Glomerular visceral epithelial cell (primary cell): ENCODE measurements around the gene DCLRE1A.
"Not testable (repeated sequence)": the region's sequence is repeated elsewhere in the genome, so short reads cannot be mapped to it uniquely, and the experiment has no call there.

Experiments
- DNase-seq: peaks from one replicate; pipeline ENCODE4 v3.0.0-alpha.2; 2016; ENCODE audit errors: extremely low spot score

Gene DCLRE1A

DNA sequence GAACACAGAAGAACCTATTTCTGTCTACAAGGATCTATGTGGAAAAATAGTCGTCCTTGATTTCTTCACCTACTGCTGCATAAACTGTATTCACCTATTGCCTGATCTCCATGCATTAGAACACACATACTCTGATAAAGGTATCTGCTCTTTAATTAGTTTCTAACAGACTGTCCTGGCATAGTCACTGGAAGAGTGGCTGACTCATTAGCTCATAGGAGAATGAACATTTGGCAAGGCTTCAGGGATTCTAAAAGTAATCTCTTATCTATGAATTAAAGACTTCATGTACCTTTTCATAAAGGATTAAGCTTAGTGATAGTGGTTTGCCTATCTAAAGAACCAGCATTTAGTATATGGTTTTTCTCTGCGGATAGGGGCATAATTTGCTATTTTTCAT is 4.7 kb upstream of the DCLRE1A start:
- DNase-seq = no peak

DNA sequence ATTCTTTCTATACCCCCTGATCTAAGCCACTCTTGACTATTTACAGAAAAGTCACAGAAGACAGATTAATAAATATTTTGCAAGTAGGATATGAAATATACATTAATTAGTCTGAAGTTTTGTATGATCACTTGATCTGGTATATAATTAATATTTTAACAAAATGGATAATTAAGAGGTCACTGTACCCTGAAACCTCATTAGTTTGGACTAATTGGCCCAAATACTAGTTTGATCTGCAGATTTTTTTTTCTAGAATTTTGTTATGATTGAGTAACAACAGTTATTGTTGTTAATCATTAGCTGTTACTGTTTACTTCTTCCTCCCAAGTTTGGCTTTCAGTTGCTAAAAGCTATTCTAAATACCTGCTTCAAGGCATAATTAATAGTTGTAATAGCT is 3.3 kb upstream of the DCLRE1A start:
- no peak for DNase-seq

DNA sequence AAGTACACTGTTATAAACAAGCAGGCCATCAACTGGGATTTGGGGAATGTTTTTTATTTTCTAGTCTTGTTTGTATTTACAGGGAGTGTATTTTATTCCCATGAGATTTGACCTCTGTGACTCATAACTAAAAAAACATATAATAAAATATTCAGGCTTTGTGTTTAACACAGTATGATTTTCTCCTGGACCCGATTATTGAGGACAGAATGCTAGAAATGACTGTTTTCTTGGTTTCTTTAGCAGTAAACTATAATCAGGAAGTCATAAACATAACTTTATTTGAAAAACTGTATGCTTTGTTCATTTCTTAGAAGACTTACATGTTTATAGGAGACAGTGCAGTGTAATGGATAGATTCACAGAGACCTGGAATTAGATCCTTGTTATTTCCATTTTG is 2.7 kb upstream of the DCLRE1A start:
- DNase-seq = no peak

DNA sequence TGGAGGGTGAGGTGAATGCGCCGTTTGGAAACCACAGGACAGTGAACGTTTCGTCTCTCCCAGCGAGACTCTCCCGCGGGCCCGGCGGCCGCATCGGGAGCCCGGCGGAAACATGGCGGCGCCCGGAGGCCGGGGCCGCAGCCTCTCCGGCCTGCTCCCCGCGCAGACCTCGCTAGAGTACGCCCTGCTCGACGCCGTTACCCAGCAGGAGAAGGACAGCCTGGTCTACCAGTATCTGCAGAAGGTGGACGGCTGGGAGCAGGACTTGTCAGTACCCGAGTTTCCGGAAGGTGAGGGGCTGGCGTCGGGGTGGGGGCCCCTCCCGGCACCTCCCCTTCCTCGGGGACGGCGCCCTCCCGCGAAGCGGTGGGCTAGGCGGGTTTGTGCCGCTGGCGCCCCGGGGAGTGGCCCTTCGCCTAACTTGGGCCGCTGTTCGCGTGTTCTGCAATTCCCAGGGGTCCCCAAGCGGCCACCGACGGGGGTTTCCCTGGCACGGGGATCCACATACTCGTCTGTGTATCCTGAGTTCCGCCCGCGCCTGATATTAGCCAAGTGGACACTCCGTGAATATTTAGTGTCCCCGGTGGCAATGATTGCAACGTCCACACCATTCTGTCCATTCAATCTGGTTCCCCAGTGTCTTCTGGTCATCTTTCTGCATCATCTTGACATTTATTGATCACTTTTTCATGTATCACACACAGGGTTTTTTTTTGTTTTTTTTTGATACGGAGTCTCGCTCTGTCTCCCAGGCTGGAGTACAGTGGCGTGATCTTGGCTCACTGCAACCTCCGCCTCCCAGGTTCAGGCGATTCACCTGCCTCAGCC is 1.1 kb upstream of the DCLRE1A start:
- DNase-seq = peak; percentile 50

DNA sequence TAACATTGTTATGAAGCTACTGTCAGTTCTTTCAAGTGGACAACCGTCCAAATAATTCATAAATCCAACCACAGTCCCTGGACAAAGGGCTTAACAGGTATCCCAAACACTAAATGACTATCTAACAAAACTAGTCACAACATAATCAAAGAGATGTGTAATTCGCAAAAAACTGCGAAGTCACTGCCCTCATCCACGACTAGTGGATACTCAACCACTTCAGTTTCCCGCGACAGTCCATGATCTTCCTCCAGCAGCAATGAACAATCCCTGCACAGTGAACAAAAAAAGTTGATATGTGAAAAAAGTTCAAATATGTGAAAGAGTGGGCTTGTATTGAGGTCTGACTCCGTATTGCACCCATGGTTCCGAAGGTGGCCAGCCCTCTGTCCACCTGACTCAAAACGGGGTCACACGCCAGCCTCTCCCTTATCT is 287 bp downstream of the DCLRE1A start:
- no peak for DNase-seq

DNA sequence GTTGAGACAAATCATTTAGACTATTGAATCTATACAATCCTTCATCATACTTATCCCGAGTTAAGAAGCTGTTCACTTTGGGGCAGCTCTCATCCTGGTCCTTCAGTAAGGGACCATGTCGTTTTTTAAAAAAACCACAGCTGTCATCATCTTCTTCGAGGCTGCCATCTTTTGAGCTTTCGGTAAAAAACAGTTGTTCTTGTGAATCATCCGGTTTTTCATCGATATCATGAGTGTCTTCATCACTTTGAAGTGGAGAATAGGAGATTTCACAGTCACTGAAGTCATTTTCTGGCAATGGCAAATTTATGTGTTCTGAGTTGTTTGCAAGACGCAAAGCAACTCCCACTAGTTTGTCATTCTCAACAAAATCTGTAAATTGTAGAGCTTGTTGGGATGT is 3.9 kb downstream of the DCLRE1A start:
- no peak for DNase-seq

DNA sequence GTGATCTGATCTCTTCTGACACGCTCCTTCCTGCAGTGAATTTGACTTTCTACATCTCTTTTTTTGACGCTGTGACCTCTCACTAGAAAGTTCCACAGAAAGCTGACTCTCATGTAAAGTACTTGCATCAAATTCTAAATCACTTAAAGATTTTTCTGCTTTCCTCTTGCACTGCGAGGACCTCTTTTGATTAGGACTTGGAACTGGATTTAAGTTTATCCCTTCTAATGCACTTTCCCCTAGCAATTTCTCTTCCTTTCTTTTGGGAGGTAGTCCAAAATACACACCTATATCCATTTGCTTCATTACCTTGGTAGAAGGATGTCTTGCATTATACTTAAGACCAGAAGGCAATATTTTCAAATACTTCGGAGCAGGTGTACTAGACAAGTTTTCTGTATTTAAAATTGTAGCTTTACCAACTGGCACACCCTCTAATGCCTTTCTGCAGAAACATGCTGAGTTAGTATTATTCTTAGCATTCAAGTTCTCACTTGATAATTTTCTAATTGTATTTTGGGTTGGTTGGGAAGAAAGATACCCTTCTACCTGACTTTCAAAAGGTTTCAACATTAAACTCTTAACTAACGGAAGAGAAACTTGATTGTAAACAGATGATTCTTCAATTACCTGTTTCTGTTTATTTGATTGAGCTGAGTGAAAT is 4.6 kb downstream of the DCLRE1A start:
- no peak for DNase-seq

DNA sequence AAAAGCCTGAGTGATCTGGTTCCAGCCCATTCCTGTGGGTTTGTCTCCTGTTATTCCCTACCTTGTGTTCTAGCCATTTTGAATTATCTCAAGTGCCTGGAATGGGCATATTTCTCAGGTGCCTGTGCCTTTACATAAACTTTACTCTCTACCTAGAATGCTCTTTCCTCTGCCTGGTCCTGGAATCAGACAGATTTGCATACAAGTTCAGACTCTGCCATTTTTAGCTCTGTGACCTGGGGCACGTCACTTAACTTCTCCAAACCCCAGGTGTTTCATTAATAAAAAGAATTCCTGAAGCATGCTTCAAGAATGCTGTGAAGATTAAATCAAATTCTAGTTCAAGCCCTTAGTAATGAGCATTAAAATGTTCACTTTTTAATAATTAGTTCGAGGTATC is 7.8 kb downstream of the DCLRE1A start:
- no peak for DNase-seq

DNA sequence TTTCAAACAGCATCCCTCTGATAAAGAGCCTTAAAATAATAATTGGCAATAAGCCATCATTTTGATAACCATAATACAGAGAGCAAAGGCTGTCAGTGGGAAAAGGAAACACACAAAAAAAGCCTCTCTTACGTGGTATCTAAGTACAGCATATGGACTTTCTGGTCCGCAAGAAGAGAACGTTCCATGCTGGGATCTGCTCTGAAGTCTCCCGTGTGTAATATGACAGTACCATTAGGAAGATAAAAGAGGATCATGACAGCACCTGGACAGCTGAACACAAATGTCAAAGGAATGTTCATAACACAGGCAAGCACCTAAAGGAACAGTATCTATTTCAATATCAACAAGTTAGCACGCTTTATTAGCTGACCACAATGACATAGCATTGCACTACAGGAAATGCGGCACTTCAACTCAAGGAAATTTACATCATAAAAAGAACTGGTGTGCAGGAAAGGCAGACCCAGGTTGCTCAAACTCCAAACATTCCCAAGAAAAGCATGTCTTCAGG is 9.9 kb downstream of the DCLRE1A start:
- DNase-seq = no peak

DNA sequence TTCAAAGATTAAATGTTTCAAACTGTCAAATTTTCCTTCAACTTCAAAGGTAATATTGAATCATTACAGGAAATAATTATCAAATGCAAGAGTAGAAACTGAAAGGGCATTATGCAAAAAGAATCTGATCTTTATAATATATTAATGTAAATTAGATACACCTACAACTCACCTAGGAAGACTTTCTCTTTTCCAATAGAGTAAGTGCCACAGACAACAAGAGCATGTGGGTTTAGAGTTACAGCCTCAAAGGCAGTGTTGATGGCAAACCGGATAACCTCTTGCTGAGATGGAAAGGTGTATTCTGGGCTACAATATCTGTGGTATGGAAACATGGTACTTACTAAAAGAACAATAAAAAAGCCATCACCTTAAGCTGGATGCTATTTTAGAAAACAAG is 11.7 kb downstream of the DCLRE1A start:
- no peak for DNase-seq

DNA sequence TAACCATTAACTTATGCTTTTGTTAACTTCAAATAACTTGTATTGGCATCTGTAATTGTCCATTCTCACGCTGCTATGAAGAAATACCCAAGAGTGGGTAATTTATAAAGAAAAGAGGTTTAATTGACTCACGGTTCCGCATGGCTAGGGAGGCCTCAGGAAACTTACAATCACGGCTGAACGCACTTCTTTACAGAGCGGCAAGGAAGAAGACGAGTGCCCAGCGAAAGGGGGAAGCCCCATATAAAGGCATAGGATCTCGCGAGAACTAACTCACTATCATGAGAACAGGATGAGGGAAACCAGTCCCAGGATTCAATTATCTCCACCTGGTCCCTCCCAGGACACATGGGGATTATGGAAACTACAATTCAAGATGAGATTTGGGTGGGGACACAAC is 25.3 kb downstream of the DCLRE1A start:
- not testable (repeated sequence) for DNase-seq

DNA sequence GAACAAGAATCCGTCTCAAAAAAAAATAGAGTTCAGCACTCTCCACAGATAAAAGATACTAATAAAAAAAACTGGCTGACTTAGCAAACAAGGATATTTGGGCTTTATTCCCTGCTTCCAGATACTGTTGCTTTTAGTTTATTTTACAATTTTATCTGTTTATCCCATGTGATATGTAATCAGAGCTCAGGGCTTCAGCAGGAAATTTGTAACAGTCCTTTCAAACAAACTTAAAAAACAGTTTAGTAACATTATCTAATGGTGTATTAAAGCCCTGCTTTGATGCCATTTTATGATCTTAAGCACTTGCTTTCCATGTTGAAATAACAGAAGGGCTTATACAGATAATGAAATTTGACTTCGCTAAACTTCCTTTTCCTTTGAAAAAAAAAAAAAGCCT is 28.1 kb downstream of the DCLRE1A start:
- no peak for DNase-seq

DNA sequence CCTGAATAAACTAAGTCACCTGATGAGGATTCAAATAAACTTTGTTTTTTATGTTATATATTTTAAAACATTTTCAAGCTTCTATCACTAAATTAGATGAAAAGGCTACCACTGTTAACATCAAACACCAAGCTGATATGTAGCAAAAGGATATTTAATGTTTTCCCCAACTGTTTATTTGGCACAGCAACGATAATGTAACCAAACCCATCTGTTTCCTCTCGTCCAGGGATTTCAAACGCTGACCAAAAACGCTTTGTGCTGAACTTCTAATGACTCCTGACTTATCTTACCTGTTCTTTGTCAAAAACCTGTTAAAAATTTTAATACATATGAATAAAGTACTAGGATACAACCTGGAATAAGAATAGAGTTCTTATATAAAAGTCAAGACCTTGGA is 30.5 kb downstream of the DCLRE1A start:
- DNase-seq = no peak

DNA sequence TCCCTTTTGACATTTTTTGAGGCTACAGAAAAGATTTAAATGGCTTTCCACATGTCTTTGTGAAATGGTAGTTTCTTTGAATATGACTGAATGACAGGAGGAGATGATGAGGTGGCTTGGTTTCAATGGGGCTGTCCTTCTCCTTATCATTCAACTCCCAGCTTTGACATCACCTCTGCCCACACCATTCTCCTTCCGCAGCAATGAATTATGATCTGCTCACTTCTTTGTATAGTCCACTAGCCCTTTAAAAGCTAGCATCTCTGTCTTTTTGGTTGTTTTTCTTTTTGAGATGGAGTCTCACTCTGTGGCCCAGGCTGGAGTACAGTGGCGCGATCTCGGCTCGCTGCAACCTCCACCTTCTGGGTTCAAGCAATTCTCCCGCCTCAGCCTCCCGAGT is 31.7 kb downstream of the DCLRE1A start:
- no peak for DNase-seq

DNA sequence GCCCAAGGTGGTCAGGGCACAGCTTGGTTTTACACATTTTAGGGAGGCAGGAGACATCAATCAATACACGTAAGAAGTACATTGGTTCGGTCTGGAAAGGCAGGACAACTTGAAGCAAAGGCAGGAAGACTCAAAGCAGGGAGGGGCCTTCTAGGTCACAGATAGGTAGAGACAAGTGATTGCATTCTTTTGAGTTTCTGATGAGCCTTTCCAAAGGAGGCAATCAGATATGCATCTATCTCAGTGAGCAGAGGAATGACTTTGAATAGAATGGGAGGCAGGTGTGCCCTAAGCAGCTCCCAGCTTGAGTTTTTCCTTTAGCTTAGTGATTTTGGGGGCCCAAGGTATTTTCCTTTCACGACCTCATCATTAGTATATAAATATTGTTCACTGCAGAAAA is 32.6 kb downstream of the DCLRE1A start:
- not testable (repeated sequence) for DNase-seq

DNA sequence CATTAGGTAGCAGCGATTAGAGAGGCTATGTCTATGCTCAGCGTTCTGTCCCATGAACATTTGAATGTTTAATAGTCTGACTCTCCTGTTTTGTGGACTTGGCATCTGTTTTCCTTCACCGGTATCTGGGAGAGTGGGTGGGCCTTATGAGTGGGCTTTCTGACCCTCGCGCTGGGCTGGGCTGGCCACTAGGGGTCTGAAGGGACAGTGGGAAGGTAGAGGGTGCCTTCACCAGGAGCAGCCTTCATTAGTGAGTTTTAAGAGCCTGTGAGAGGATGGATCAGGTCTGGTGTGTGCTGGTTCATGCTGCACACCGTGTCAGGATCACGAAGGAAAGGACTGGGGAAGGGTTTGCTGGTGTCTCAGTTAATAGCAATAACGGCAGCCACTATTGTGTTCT is 33.4 kb downstream of the DCLRE1A start:
- DNase-seq = no peak

DNA sequence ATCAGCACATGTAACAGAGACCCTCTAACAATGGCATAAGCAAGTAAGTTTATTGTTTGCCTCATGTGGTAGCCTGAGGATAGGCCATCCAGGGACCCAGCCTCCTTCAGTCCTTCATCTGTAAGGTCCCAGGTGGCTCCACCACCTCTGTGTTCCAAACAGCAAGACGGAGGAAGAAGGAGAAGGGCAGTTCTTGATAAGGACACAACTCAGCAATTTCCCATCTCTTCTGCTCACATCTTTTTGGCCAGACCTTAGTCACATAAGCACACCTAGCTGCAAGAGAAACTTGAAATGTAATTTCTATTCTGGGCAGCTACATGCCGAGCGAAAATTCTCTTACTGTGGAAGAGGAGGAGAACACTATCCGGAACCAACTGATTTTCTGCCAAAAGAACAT is 33.9 kb downstream of the DCLRE1A start:
- DNase-seq = no peak

DNA sequence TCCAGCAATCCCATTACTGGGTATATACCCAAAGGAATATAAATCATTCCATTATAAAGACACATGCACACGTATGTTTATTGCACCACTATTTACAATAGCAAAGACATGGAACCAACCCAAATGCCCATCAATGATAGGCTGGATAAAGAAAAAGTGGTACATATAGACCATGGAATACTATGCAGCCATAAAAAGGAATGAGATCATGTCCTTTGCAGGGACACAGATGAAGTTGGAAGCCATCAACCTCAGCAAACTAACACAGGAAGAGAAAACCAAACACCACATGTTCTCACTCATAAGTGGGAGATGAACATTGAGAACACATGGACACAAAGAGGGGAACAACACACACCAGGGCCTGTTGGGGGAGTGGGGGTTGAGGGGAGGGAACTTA is 39.2 kb downstream of the DCLRE1A start:
- not testable (repeated sequence) for DNase-seq

DNA sequence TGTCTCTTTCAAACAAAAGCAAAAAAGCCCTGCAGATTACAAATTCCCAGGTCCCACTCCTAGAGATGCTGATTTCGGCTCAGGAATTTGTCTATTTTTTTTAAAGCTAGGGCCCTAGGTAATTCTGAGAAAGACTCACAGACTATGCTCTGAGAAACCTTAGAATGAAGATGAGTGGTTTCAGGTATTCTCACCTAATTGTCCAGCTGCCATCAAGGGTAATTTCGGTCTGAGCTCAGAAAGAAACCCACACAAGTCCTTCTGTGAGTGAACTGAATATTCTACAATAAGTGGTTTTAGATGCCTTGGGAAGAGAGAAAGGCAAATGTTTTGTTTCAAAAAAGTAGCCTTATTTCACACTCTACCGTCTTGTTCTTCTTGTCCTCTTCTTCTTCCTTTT is 45.7 kb downstream of the DCLRE1A start:
- no peak for DNase-seq

DNA sequence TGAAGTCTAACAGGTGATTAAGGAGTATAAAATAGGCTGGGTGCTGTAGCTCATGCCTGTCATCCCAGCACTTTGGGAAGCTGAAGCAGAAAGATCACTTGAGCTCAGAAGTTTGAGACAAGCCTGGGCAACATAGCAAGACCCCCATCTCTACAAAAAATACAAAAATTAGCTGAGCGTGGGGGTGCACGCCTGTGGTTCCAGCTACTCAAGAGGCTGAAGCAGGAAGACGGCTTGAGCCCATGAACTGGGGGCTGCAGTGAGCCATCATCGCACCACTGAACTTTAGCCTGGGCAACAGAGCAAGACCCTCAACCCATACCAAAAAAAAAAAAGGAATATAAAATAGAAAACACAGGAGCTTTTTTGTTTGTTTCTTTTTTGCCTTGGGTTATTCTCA is 47.4 kb downstream of the DCLRE1A start:
- no peak for DNase-seq

DNA sequence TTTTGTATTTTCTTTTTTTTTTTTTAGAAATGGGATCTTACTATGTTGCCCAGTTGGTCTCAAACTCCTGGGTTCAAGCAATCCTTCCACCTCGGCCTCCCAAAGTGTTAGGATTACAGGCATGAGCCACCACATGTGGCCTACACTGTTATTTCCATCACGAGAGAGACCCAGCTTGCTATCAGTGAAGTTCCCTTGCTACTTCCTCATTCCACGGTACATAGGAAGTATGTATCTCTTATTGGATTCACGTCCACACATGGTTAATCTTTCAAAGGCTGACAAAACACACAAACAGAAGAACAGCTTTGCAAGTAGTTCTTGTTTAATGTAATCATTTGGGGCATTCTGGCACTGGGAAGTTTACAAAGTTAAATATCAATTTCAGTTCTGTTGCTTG is 50.9 kb downstream of the DCLRE1A start:
- DNase-seq = no peak

DNA sequence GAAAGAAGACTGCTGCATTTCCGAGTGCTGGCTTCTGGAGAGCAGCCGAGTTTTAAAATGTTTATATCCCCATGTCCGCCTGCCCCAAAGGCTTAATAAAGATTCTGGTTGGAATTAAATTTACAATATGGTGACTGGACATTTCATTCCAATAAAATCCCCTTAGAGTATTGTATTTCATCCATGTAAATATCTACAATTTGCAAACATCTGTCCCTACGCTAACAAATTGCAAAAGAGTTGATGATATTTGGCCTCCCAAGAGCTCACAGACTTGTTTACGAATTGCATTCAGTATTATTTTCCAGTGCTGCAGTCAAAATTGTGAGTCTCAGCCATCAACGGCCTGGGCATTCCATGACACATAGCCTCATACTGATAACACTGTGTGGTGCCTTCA is 52.3 kb downstream of the DCLRE1A start:
- no peak for DNase-seq

DNA sequence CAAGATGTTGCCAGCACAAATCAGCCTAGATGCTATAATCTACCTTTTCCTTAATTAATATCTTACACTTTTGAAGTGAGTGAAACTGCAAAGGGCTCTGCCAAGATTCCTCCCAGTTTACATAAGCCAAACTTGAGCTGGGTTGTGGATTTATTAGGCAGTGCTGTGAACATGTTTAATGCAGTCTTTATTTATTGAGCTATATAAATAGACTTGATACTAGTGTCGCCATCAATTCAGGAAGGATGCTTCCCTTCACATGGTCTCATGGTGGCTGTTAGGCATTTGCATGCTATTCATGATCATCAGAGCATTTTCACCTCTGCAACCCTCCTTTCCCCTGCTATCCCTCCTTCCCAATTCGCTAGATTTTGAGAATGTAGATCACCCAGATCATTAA is 62.2 kb downstream of the DCLRE1A start:
- no peak for DNase-seq
